GM15510 (cell line): ENCODE measurements around the gene SLC6A8.

Experiments used
- POLR2A ChIP-seq: IDR thresholded peaks from 3 replicates; pipeline ENCODE4 v1.6.1; 2011; ENCODE audit warnings: borderline replicate concordance; ENCODE audit not compliant: insufficient read length; ENCODE audit errors: extremely low read depth

The SLC6A8 gene

GRCh38 chrX:153744210-153745066, 56.7 kb downstream of the SLC6A8 start:
- TF ChIP-seq POLR2A: no peak
